Measurements from ENCODE around the gene SLC6A17. TPM values are rescaled to one million over a fixed set of nuclear protein-coding genes. Genes with fewer than 3 reads are reported as not detected.
A peak's percentile ranks its signal among the peaks of the same experiment; 100 is the strongest.

Gene SLC6A17
- polyA plus RNA-seq, 3 donors, result not detected

DNA sequence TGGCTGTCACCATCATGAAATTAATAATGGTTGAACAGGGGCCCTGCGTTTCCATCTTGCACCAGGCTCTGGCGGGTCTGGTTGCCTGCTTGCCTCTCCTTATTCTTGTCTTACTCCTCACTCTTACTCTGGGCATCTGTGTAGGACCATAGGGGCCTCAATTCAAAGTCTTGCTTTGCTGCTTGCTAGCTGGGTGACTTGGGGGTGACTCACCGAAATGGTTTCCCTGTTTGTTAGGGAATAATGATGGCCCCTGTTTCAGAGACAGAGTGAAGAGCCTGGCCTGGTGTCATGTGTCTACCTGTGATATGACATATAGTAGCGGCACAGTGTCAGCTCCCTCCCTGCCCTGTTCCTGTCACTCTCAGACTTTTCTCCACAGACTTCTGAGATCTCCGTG lies 84.4 kb downstream of the SLC6A17 start:
- DNase-seq, result no peak
- peak overlapping the region in 3 of 7 donors; percentile 62 to 86 (median 74) for H3K27ac Mint-ChIP-seq
- H3K4me3 Mint-ChIP-seq, result no peak overlapping the region
- Histone ChIP-seq H3K9me3 (replicated peaks in 1 of 2; ENCODE audit: control insufficient read depth in 1 of 2, insufficient read depth in 1 of 2, low read length in 2 of 2) (no peaks in the 10 kb centered on the region), H3K27ac (ENCODE audit: low read depth in 1 of 2, low read length in 2 of 2) (no peak overlapping the region), H3K36me3 (replicated peaks in 1 of 2; ENCODE audit: control insufficient read depth in 1 of 2, insufficient read depth in 2 of 2, low read length in 2 of 2) (no peaks in the 10 kb centered on the region), H3K9ac (ENCODE audit: insufficient read depth, low read length, poor library complexity, severe bottlenecking) (no peak overlapping the region), H3K27me3 (ENCODE audit: control insufficient read depth in 2 of 2, insufficient read depth in 2 of 2, low read length in 2 of 2) (no peaks in the 10 kb centered on the region), H3K4me1 (ENCODE audit: control insufficient read depth in 1 of 2, insufficient read depth in 2 of 2, low read length in 2 of 2) (peaks cover 13 to 18% of the 10 kb centered on the region in 2 donors), H3K79me2 (ENCODE audit: insufficient read depth, low read length) (no peaks in the 10 kb centered on the region), H2AFZ (ENCODE audit: insufficient read depth, low read depth, low read length, poor library complexity, severe bottlenecking) (no peak overlapping the region), H3K4me2 (replicated peaks; ENCODE audit: extremely low read depth, low read length, poor library complexity, severe bottlenecking) (no peak overlapping the region), H3K4me3 (replicated peaks in 1 of 3; ENCODE audit: low read depth in 2 of 3, low read length in 3 of 3) (no peak overlapping the region), H4K20me1 (ENCODE audit: insufficient read depth, low read length) (no peaks in the 10 kb centered on the region)
- H3K36me3 Mint-ChIP-seq, result no peaks in the 10 kb centered on the region
- H3K9me3 Mint-ChIP-seq, result no peaks in the 10 kb centered on the region
- WGBS (ENCODE audit: insufficient coverage), result 96% methylated on average over 3 of the region's 5 CpGs
- peaks cover 27% of the 10 kb centered on the region for H3K4me1 Mint-ChIP-seq
- TF ChIP-seq, protein P1, sequence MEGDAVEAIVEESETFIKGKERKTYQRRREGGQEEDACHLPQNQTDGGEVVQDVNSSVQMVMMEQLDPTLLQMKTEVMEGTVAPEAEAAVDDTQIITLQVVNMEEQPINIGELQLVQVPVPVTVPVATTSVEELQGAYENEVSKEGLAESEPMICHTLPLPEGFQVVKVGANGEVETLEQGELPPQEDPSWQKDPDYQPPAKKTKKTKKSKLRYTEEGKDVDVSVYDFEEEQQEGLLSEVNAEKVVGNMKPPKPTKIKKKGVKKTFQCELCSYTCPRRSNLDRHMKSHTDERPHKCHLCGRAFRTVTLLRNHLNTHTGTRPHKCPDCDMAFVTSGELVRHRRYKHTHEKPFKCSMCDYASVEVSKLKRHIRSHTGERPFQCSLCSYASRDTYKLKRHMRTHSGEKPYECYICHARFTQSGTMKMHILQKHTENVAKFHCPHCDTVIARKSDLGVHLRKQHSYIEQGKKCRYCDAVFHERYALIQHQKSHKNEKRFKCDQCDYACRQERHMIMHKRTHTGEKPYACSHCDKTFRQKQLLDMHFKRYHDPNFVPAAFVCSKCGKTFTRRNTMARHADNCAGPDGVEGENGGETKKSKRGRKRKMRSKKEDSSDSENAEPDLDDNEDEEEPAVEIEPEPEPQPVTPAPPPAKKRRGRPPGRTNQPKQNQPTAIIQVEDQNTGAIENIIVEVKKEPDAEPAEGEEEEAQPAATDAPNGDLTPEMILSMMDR (IDR thresholded peaks at IDR 0.05), result no peak
- peaks cover 1 to 5% (median 3%) of the 10 kb centered on the region in 3 donors for H3K27me3 Mint-ChIP-seq (ENCODE audit: low read depth in 3 of 3)
- intact Hi-C loops (cut with micrococcal nuclease), result no loop called here

DNA sequence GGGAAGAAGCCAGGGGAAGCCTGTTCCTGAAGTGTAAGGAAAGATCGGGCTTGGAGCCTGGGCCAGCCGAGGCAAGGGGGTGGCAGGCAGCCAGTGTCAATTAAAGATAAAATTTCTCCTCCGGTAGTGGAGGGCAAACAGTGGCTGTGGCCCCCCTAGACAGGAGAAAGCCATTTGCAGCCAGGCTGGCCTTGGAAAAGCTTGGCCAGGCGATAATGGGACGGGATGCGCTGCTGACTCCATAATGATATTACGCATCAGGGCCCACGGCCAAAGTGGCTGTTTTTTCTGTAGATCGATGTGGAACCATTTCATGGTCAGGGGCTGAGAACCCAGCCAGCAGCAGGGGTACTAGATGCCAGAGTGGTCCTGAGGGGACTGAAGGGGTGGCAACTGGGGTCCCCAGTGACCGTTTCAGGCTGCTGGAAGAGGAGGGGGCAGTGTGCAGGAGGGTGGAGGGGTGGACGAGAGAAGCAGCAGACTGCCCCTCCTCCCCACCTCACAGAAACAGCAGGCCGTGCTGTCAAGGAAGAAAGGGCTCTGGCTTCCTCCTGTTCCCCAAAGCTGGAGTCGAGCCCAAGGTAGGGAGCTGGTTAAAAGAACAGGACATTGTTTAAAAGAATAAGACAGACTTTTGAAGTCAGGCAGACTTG lies 85.0 kb downstream of the SLC6A17 start:
- H3K4me1 Mint-ChIP-seq, result peaks cover 28% of the 10 kb centered on the region
- no peak overlapping the region for H3K9ac ChIP-seq (ENCODE audit: insufficient read depth, low read length, poor library complexity, severe bottlenecking)

More for the DNA sequence above, 85.0 kb downstream of the SLC6A17 start:
- H3K4me2 ChIP-seq (replicated peaks; ENCODE audit: extremely low read depth, low read length, poor library complexity, severe bottlenecking), result no peak overlapping the region
- no peaks in the 10 kb centered on the region for H3K9me3 Mint-ChIP-seq
- H3K27ac ChIP-seq (ENCODE audit: low read depth in 1 of 2, low read length in 2 of 2), result peak overlapping the region; percentile 19 to 55
- intact Hi-C loops (cut with micrococcal nuclease), result no loop called here
- H2AFZ ChIP-seq (ENCODE audit: insufficient read depth, low read depth, low read length, poor library complexity, severe bottlenecking), result peak overlapping the region; percentile 62
- peaks cover 13 to 19% of the 10 kb centered on the region in 2 donors for H3K4me1 ChIP-seq (ENCODE audit: control insufficient read depth in 1 of 2, insufficient read depth in 2 of 2, low read length in 2 of 2)
- TF ChIP-seq, protein P1 (IDR thresholded peaks at IDR 0.05), result no peak
- 91% methylated on average over 10 of the region's 13 CpGs for WGBS (ENCODE audit: insufficient coverage)
- no peak overlapping the region for H3K4me3 ChIP-seq (replicated peaks in 1 of 3; ENCODE audit: low read depth in 2 of 3, low read length in 3 of 3)
- no peaks in the 10 kb centered on the region for H3K9me3 ChIP-seq (replicated peaks in 1 of 2; ENCODE audit: control insufficient read depth in 1 of 2, insufficient read depth in 1 of 2, low read length in 2 of 2)
- H3K27me3 Mint-ChIP-seq (ENCODE audit: low read depth in 3 of 3), result peaks cover 1 to 5% (median 3%) of the 10 kb centered on the region in 3 donors
- H3K79me2 ChIP-seq (ENCODE audit: insufficient read depth, low read length), result no peaks in the 10 kb centered on the region
- no peaks in the 10 kb centered on the region for H3K36me3 Mint-ChIP-seq
- peak overlapping the region in 6 of 7 donors; percentile 46 to 86 (median 68) for H3K27ac Mint-ChIP-seq
- H3K27me3 ChIP-seq (ENCODE audit: control insufficient read depth in 2 of 2, insufficient read depth in 2 of 2, low read length in 2 of 2), result no peaks in the 10 kb centered on the region
- no peak overlapping the region for H3K4me3 Mint-ChIP-seq
- H3K36me3 ChIP-seq (replicated peaks in 1 of 2; ENCODE audit: control insufficient read depth in 1 of 2, insufficient read depth in 2 of 2, low read length in 2 of 2), result no peaks in the 10 kb centered on the region
- no peak for DNase-seq
- H4K20me1 ChIP-seq (ENCODE audit: insufficient read depth, low read length), result no peaks in the 10 kb centered on the region
